DOHH2 (cell line): Measurements from ENCODE around the gene OXSR1.

ENCODE experiments used
- CTCF ChIP-seq: fragments of 200-600 bp; sonication (generic); IDR thresholded peaks from one replicate; pipeline ENCODE4 v1.5.1; 2014; ENCODE audit warnings: antibody characterized with exemption, mild to moderate bottlenecking, low read depth, low read length; ENCODE audit not compliant: poor library complexity, severe bottlenecking
- EZH2phosphoT487 ChIP-seq: fragments of 200-600 bp; sonication (generic); IDR thresholded peaks from 2 replicates; pipeline ENCODE4 v1.6.1; 2017; ENCODE audit warnings: borderline replicate concordance, mild to moderate bottlenecking, antibody characterized with exemption, low read length, moderate library complexity, mixed read lengths

GRCh38 chr3:38120693-38121450 lies 44.5 kb upstream of the OXSR1 start:
- TF ChIP-seq CTCF, result no peak
- no peak for TF ChIP-seq EZH2phosphoT487
